Activated CD4-positive, alpha-beta T cell treated with anti-CD3 and anti-CD28 coated beads for 48 hours (primary cell): ENCODE measurements around the gene IZUMO2.
"Not testable (repeated sequence)": the region's sequence is repeated elsewhere in the genome, so short reads cannot be mapped to it uniquely, and the experiment has no call there.

Experiments used
- DNase-seq: peaks from one replicate; pipeline ENCODE4 v3.0.0-alpha.2; 2020

IZUMO2 gene

DNA sequence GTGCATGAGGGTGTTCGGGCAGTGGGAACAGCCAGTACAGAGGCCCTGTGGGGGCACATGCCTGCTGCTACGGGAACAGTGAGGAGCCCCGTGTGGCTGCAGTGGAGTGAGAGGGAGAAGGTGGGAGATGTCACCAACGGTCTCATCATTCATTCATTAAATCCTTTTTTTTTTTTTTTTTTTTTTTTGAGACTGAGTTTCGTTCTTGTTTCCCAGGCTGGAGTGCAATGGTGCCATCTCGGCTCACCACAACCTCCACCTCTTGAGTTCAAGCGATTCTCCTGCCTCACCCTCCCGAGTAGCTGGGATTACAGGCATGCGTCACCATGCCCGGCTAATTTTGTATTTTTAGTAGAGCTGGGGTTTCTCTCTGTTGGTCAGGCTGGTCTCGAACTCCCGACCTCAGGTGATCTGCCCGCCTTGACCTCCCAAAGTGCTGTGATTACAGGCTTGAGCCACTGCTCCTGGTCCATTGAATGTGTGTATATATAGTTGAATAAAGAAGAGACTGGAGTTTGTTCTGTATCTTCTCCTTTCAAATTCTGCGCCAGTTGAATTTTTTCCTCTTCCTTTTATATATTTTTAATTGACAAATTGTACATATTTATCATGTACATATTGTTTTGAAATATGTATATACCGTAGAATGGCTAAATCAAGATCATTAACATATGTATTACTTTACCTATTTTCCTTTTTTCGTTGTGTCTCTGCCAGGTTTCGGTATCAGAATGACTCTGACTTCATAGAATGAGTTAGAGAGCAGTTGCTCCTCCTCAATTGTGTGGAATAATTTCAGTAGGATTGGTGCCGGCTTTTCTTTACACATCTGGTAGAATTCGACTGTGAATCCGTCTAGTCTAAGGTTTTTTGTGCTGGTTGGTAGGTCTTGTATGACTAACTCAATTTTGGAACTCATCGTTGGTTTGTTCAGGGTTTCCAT is 28.0 kb downstream of the IZUMO2 start:
- not testable (repeated sequence) for DNase-seq

DNA sequence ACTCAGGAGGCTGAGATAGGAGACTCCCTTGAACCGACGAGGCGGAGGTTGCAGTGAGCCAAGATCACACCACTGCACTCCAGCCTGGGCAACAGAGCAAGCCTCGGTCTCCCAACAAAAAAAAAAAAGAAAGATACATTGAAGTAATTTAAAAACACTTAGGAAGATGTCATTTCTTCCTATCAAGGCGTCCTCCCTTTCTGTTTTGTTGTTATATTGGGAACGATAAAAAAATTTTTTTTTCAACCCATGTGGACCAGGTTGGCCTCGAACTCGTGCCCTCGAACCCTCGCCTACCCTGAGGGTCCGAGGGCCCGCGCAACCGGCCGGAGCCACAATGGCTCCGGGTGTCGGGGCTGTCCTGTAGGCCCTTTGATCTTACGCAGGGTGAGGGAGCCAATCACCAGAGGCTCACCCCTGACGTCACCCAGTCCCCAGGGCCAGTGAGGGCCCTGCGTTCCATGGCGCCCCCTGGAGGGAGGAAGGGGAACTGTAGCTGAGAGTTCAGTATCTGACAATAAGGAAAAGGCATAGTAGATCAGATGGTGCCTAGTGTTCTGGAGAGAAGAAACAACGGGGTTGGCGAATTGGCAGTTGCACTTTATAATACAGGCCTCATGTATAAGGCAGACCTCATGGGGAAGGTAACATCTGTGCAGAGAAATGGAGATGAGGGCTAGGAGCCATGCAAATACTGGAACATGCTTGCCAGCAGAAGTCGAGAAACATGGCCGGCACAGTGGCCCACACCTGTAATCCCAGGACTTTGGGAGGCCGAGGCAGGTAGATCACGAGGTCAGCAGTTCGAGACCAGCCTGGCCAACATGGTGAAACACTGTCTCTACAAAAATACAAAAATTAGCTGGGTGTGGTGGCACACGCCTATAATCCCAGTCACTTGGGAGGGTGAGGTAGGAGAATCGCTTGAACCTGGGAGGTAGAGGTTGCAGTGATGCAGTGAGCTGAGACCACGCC is 29.3 kb downstream of the IZUMO2 start:
- not testable (repeated sequence) for DNase-seq

DNA sequence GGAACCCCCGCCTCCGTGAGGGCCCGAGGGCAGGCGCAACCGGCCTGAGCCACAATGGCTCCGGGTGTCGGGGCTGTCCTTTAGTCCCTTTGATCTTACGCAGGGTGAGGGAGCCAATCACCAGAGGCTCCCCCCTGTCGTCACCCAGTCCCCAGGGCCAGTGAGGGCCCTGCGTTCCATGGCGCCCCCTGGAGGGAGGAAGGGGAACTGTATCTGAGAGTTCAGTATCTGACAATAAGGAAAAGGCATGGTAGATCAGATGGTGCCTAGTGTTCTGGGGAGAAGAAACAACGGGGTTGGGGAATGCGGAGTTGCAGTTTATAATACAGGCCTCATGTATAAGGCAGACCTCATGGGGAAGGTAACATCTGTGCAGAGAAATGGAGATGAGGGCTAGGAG is 59.1 kb downstream of the IZUMO2 start:
- DNase-seq, result not testable (repeated sequence)

DNA sequence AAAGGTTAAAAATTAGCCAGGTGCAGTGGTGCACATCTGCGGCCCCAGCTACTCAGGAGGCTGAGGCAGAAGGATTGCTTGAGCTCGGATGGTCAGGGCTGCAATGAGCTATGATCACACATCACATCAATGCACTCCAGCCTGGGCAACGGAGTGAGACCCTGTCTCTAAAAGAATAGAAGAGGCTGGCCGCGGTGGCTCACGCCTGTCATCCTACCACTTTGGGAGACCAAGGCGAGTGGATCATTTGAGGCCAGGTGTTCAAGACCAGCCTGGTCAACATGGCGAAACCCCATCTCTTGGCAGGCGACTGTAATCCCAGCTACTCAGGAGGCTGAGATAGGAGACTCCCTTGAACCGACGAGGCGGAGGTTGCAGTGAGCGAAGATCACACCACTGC is 59.7 kb downstream of the IZUMO2 start:
- not testable (repeated sequence) for DNase-seq
